Sigmoid colon (tissue), 4 donors: ENCODE results near the gene CENPQ.

ENCODE experiments used
- EP300 ChIP-seq, 4 donors: sonication (generic); formaldehyde crosslinking; IDR thresholded peaks; one replicate each; pipeline ENCODE4 v1.6.1; 2017; ENCODE audit warnings: antibody characterized with exemption in 4 of 4
- POLR2A ChIP-seq, 2 donors: fragments of 450-650 bp; IDR thresholded peaks; one replicate each; pipeline ENCODE4 v1.6.1; 2016; ENCODE audit warnings: antibody characterized with exemption in 2 of 2, mild to moderate bottlenecking in 2 of 2, moderate library complexity in 2 of 2
- POLR2AphosphoS5 ChIP-seq, 4 donors: sonication (generic); formaldehyde crosslinking; IDR thresholded peaks; one replicate each; pipeline ENCODE4 v1.6.1; 2017; ENCODE audit warnings: antibody characterized with exemption in 4 of 4
- TF ChIP-seq, protein P1 (sequence below), 4 experiments: fragments of 450-650 bp in 3 of 4; fragments of 200-600 bp in 1 of 4; IDR thresholded peaks; one replicate each; pipeline ENCODE4 v1.5.1; 2016 to 2019; ENCODE audit warnings: antibody characterized with exemption in 4 of 4, mild to moderate bottlenecking in 3 of 4, moderate library complexity in 2 of 4

DNA sequence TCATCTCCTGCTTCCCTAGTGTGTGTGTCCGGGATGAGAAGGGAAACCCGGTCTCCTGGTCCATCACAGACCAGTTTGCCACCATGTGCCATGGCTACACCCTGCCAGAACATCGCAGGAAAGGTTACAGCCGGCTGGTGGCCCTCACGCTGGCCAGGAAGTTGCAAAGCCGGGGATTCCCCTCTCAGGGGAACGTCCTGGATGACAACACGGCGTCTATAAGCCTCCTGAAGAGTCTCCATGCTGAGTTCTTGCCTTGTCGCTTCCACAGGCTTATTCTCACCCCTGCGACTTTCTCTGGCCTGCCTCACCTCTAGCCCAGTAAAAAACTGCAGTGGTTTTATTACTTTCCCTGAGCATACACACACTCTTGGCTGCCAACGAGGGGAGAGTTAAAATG, 63.4 kb downstream of the CENPQ start:
- TF ChIP-seq, protein P1, sequence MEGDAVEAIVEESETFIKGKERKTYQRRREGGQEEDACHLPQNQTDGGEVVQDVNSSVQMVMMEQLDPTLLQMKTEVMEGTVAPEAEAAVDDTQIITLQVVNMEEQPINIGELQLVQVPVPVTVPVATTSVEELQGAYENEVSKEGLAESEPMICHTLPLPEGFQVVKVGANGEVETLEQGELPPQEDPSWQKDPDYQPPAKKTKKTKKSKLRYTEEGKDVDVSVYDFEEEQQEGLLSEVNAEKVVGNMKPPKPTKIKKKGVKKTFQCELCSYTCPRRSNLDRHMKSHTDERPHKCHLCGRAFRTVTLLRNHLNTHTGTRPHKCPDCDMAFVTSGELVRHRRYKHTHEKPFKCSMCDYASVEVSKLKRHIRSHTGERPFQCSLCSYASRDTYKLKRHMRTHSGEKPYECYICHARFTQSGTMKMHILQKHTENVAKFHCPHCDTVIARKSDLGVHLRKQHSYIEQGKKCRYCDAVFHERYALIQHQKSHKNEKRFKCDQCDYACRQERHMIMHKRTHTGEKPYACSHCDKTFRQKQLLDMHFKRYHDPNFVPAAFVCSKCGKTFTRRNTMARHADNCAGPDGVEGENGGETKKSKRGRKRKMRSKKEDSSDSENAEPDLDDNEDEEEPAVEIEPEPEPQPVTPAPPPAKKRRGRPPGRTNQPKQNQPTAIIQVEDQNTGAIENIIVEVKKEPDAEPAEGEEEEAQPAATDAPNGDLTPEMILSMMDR (IDR thresholded peaks at IDR 0.05): no peak
- no peak for TF ChIP-seq POLR2AphosphoS5 (IDR thresholded peaks at IDR 0.05)
- TF ChIP-seq EP300 (IDR thresholded peaks at IDR 0.05): no peak
- TF ChIP-seq POLR2A (IDR thresholded peaks at IDR 0.05): no peak
